ENCODE measurements around the gene KIAA1958.

- TF ChIP-seq, protein P1, sequence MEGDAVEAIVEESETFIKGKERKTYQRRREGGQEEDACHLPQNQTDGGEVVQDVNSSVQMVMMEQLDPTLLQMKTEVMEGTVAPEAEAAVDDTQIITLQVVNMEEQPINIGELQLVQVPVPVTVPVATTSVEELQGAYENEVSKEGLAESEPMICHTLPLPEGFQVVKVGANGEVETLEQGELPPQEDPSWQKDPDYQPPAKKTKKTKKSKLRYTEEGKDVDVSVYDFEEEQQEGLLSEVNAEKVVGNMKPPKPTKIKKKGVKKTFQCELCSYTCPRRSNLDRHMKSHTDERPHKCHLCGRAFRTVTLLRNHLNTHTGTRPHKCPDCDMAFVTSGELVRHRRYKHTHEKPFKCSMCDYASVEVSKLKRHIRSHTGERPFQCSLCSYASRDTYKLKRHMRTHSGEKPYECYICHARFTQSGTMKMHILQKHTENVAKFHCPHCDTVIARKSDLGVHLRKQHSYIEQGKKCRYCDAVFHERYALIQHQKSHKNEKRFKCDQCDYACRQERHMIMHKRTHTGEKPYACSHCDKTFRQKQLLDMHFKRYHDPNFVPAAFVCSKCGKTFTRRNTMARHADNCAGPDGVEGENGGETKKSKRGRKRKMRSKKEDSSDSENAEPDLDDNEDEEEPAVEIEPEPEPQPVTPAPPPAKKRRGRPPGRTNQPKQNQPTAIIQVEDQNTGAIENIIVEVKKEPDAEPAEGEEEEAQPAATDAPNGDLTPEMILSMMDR (IDR thresholded peaks at IDR 0.05; ENCODE audit: low read depth, low read length) = no peak
- TF ChIP-seq EZH2phosphoT487 (IDR thresholded peaks at IDR 0.05; ENCODE audit: low read depth) = no peak
Observed at GRCh38 chr9:112599732-112600131, 113.1 kb downstream of the KIAA1958 start.

Measured in OCI-LY3 (cell line).